Measurements from ENCODE around the gene CRNKL1.
"Not testable (repeated sequence)": the region's sequence is repeated elsewhere in the genome, so short reads cannot be mapped to it uniquely, and the experiment has no call there.

CRNKL1 gene

GRCh38 chr20:20010639-20011500, 41.4 kb downstream of the CRNKL1 start:
- no peak for DNase-seq (ENCODE audit: low read depth in 2 of 2)

- no peak for DNase-seq (ENCODE audit: low read depth in 2 of 2)
Observed at GRCh38 chr20:20009784-20010253, 42.4 kb downstream of the CRNKL1 start.

- DNase-seq (ENCODE audit: low read depth in 2 of 2) = no peak
Observed at GRCh38 chr20:20005342-20005741, 46.9 kb downstream of the CRNKL1 start.

DNA sequence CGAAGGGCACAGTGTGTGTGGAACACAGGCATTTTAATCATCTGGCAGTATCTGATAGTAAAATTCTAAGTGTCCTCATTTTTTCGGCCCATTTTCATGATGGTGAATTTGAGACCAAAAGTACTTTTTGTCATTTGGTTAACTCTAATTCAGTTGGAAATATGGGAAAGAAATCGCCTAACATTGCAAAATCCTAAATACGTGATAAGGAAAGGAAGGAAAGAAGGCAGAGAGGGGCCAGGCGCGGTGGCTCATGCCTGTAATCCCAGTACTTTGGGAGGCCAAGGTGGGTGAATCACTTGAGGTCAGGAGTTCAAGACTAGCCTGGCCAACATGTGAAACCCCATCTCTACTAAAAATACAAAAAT, 48.3 kb downstream of the CRNKL1 start:
- DNase-seq (ENCODE audit: low read depth in 2 of 2) = not testable (repeated sequence)

- DNase-seq (ENCODE audit: low read depth in 2 of 2) = peak in 1 of 2 donors; percentile 9
Observed at GRCh38 chr20:20003031-20003954, 49.0 kb downstream of the CRNKL1 start.

DNA sequence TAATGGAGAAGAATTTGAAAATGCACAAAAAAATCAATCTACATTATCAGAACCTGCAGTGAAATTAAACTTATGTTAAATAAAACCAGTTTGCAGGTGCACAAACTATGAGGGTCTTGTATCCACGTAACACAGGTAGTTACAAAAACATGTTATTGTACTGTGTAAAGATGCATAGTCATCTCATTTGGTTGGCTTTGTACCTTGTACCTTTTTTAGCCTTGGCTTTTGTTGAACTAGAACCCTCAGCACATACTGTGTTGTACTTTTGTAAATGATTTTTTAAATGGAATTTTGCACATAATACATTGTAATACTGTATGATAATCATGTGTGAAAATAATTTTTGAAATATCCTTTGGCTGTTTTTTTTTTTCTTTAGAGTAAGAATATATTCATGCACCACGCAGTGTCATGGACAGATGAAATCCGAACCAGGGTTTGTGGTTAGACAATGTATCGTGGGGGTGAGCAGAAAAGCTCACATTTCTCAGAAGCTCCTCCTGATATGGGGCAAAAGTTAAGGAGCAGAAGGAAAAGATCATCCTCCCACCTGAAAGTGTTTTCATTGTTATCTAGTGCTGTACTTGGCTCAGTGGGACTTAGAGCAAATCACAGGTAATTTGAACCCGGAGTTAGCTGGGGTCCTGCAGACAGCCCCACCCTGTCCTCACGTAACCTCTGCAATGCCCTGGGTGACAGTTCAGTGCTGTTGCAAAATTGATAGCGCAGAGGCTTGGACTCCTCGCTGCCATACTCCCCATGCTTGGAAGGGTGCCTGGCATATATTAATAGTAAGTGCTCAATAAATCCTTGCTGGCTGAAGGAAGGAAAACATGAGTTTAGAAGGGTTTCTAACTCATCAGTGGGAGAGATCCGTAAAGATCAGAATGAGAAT, 49.9 kb downstream of the CRNKL1 start:
- no peak for DNase-seq (ENCODE audit: low read depth in 2 of 2)

GRCh38 chr20:20000211-20000968, 51.9 kb downstream of the CRNKL1 start:
- DNase-seq (ENCODE audit: low read depth in 2 of 2) = no peak

- no peak for DNase-seq (ENCODE audit: low read depth in 2 of 2)
Observed at GRCh38 chr20:19998990-19999705, 53.1 kb downstream of the CRNKL1 start.

DNA sequence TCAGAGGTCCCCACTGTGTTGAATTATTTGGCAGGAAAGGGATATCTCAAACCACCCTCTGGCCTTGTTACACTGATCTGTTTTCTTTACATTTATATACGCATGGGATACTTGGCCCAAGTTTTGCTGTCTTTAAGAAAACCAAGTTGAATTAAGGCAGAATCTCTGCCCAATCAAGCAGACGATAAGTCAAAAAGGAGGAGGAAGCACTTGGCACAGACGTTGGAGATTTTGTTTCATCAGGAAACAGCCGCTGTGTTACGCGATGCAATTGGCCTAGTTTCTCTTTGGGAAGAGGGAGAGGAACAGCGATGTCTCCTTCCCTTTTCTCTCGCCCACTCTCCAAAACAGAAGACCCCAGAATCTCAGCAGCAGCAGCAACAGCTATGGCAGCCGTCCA, 55.3 kb downstream of the CRNKL1 start:
- DNase-seq (ENCODE audit: low read depth in 2 of 2) = no peak

GRCh38 chr20:19996222-19996621, 56.0 kb downstream of the CRNKL1 start:
- DNase-seq (ENCODE audit: low read depth in 2 of 2) = no peak

- DNase-seq (ENCODE audit: low read depth in 2 of 2) = no peak
Observed at GRCh38 chr20:19995220-19995863, 56.9 kb downstream of the CRNKL1 start.

DNA sequence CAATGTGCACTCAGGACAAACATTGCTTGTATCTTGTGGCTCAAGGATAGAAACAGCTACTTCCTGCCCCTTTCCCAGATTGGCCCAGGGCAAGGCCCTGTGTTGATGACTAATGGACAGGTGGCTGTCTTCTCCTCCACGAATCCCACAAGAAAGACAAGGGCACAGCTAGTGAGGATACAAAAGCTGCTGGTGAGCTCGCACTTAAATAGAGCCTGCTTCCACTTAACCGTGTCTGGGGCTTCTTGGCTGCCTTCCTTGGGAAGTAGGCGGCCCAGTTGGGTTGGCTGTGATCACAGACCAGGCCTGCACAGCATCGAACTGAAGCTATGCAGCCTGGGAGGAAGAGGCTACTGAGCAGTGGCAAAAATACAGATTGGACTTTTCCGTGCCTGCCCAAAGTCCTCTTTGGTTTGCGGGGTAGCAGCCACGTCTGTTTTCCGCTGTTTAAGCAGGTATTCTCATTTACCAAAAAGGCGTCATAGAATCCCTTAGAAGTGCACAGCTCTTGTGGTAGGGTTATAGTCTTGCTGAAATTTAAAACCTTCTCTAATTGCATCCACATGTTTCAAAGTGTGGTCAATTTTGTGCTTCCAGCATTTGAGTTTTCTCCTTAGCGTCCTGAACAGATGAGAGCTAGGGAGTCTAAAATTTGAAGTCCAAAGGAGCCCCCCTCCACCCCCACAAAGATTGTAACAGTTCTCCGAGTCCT, 58.2 kb downstream of the CRNKL1 start:
- no peak for DNase-seq (ENCODE audit: low read depth in 2 of 2)

- no peak for DNase-seq (ENCODE audit: low read depth in 2 of 2)
Observed at GRCh38 chr20:19992996-19993908, 59.0 kb downstream of the CRNKL1 start.

GRCh38 chr20:19991854-19992253, 60.4 kb downstream of the CRNKL1 start:
- no peak for DNase-seq (ENCODE audit: low read depth in 2 of 2)

- no peak for DNase-seq (ENCODE audit: low read depth in 2 of 2)
Observed at GRCh38 chr20:19991308-19991707, 61.0 kb downstream of the CRNKL1 start.

- DNase-seq (ENCODE audit: low read depth in 2 of 2) = no peak
Observed at GRCh38 chr20:19990850-19991249, 61.4 kb downstream of the CRNKL1 start.

- no peak for DNase-seq (ENCODE audit: low read depth in 2 of 2)
Observed at GRCh38 chr20:19987046-19987445, 65.2 kb downstream of the CRNKL1 start.

GRCh38 chr20:19986419-19986818, 65.8 kb downstream of the CRNKL1 start:
- DNase-seq (ENCODE audit: low read depth in 2 of 2) = no peak
